Thyroid gland (tissue), 4 donors: ENCODE results near the gene XKRX. TPM values are rescaled to one million over a fixed set of nuclear protein-coding genes. Genes with fewer than 3 reads are reported as not detected.

Experiments used
- DNase-seq, 2 donors: peaks; one replicate each; pipeline ENCODE4 v3.0.0-alpha.2; 2019
- H3K27ac ChIP-seq, 3 donors: fragments of 200-600 bp; sonication (generic); 1 replicate in 2 of 3; 2 replicates in 1 of 3; pipeline ENCODE4 v1.5.1; 2016 to 2019; ENCODE audit warnings: mild to moderate bottlenecking in 1 of 3, moderate library complexity in 1 of 3
- H3K27me3 ChIP-seq: fragments of 200-600 bp; sonication (generic); one replicate; pipeline ENCODE4 v1.5.1; 2019
- H3K36me3 ChIP-seq, 2 donors: fragments of 200-600 bp; sonication (generic); one replicate each; pipeline ENCODE4 v1.5.1; 2016 to 2019
- H3K4me1 ChIP-seq, 2 donors: fragments of 200-600 bp; sonication (generic); one replicate each; pipeline ENCODE4 v1.5.1; 2017 to 2019
- H3K4me3 ChIP-seq, 3 donors: fragments of 200-600 bp; sonication (generic); replicated peaks in 1 of 3; 1 replicate in 2 of 3; 2 replicates in 1 of 3; pipeline ENCODE4 v1.5.1; 2016; ENCODE audit warnings: mild to moderate bottlenecking in 1 of 3
- H3K9me3 ChIP-seq: fragments of 200-600 bp; sonication (generic); one replicate; pipeline ENCODE4 v1.5.1; 2017
- CTCF ChIP-seq, 6 experiments: fragments of 200-600 bp in 3 of 6; fragments of 450-650 bp in 3 of 6; sonication (generic) in 3 of 6; IDR thresholded peaks; one replicate each; pipeline ENCODE4 v1.5.1; 2016 to 2019; ENCODE audit warnings: antibody characterized with exemption in 6 of 6, mild to moderate bottlenecking in 2 of 6, inconsistent platforms in 1 of 6, moderate library complexity in 1 of 6
- POLR2A ChIP-seq, 2 donors: fragments of 450-650 bp; IDR thresholded peaks; one replicate each; pipeline ENCODE4 v1.6.1; 2017; ENCODE audit warnings: antibody characterized with exemption in 2 of 2, mild to moderate bottlenecking in 2 of 2, moderate library complexity in 1 of 2
- WGBS, 2 donors: methylation state at CpG; one replicate each; pipeline ENCODE4 v1.1.5; 2017; 5-methylcytosine and 5-hydroxymethylcytosine counted together
- intact Hi-C: fragments of 100-400 bp; cut with DNase I; formaldehyde crosslinking; loops from one replicate; pipeline ENCODE4 v1.15.1; 2023
- total RNA-seq, 4 donors: library from RNA; depleted of rRNA; stranded (reverse); fragments of >200 nt; gene quantifications; one replicate each; pipeline ENCODE4 v1.2.3, GENCODE V29; 2016

Gene XKRX
- total RNA-seq, 4 donors from 2014 or later = 0.33 to 3.3 (median 1.1) TPM

- DNase-seq = no peak
- no peak within 1 kb of the TSS for H3K4me3 ChIP-seq
- no peak within 1 kb of the TSS for H3K27ac ChIP-seq
- intact Hi-C loops = no loop called here
- H3K4me1 ChIP-seq = no peaks in the 10 kb centered on the region
- TF ChIP-seq CTCF (IDR thresholded peaks at IDR 0.05) = no peak
- no peak for TF ChIP-seq POLR2A (IDR thresholded peaks at IDR 0.05)
- no peaks in the 10 kb centered on the region for H3K9me3 ChIP-seq
- H3K36me3 ChIP-seq = no peaks in the 10 kb centered on the region
- WGBS, 2 donors = 89 to 97% methylated on average over 2 of the region's 2 CpGs
- H3K27me3 ChIP-seq = no peaks in the 10 kb centered on the region
Observed at GRCh38 chrX:100969408-100969807, 40.7 kb upstream of the XKRX start, which contains the start of gene ARL13A. Gene ARL13A (plus strand): TSS chrX:100969708. CDS start chrX:100973690, 3,982 bp downstream.

GRCh38 chrX:100964362-100964761 is 35.6 kb upstream of the XKRX start:
- no peaks in the 10 kb centered on the region for H3K4me1 ChIP-seq
- H3K4me3 ChIP-seq = no peak overlapping the region
- no peaks in the 10 kb centered on the region for H3K9me3 ChIP-seq
- H3K27ac ChIP-seq = no peak overlapping the region
- no peak for DNase-seq
- TF ChIP-seq CTCF (IDR thresholded peaks at IDR 0.05) (no peak), POLR2A (IDR thresholded peaks at IDR 0.05) (no peak)
- intact Hi-C loops = no loop called here
- H3K36me3 ChIP-seq = no peaks in the 10 kb centered on the region
- no peaks in the 10 kb centered on the region for H3K27me3 ChIP-seq

GRCh38 chrX:100962811-100963210 is 34.1 kb upstream of the XKRX start:
- Histone ChIP-seq H3K27ac (no peak overlapping the region), H3K9me3 (no peaks in the 10 kb centered on the region), H3K27me3 (no peaks in the 10 kb centered on the region), H3K4me1 (no peaks in the 10 kb centered on the region), H3K4me3 (no peak overlapping the region), H3K36me3 (no peaks in the 10 kb centered on the region)
- 84% methylated on average over 3 of the region's 3 CpGs for WGBS, 2 donors
- intact Hi-C loops = no loop called here
- no peak for DNase-seq
- TF ChIP-seq POLR2A (IDR thresholded peaks at IDR 0.05) = no peak
- TF ChIP-seq CTCF (IDR thresholded peaks at IDR 0.05) = no peak

GRCh38 chrX:100948557-100948956 is 19.8 kb upstream of the XKRX start:
- no peaks in the 10 kb centered on the region for H3K9me3 ChIP-seq
- H3K4me3 ChIP-seq = no peak overlapping the region
- WGBS, 2 donors = no CpG with 5 or more reads among the region's 1 CpG
- no peaks in the 10 kb centered on the region for H3K4me1 ChIP-seq
- DNase-seq = no peak
- no peak overlapping the region for H3K27ac ChIP-seq
- no peaks in the 10 kb centered on the region for H3K27me3 ChIP-seq
- no peak for TF ChIP-seq CTCF (IDR thresholded peaks at IDR 0.05)
- TF ChIP-seq POLR2A (IDR thresholded peaks at IDR 0.05) = no peak
- no peaks in the 10 kb centered on the region for H3K36me3 ChIP-seq
- intact Hi-C loops = no loop called here

GRCh38 chrX:100946299-100946927 is 17.7 kb upstream of the XKRX start:
- Histone ChIP-seq H3K9me3 (no peaks in the 10 kb centered on the region), H3K4me3 (no peak overlapping the region), H3K4me1 (no peaks in the 10 kb centered on the region), H3K27ac (no peak overlapping the region), H3K36me3 (no peaks in the 10 kb centered on the region), H3K27me3 (no peaks in the 10 kb centered on the region)
- DNase-seq = no peak
- TF ChIP-seq CTCF (IDR thresholded peaks at IDR 0.05) = no peak
- TF ChIP-seq POLR2A (IDR thresholded peaks at IDR 0.05) = no peak
- intact Hi-C loops = no loop called here
- WGBS, 2 donors = 64 to 70% methylated on average over 2 of the region's 2 CpGs
